Measurements from ENCODE around the gene MB21D2. TPM values are rescaled to one million over a fixed set of nuclear protein-coding genes. Genes with fewer than 3 reads are reported as not detected.

The MB21D2 gene
- total RNA-seq, 2 donors from 2014 or later = 3.7 to 5.9 TPM

DNA sequence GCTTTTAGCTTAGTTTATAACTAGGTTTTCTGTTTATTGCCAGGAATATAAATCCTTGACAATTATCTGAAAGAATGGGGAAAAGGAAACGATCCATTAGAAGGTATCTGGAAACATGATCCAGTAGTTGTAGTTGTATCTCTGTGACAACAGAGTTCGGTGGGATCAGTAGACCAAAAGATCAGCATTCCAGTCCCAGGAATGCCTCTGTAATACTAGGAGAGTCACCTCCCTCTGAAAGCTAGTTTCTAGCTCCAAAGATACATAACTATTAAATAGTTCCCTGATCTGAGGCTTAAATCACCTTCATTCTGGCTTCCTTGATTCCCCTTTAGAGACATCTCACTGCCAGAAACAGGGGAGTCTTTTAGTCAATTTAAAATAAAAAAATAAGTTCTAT is 34.1 kb downstream of the MB21D2 start:
- no peaks in the 10 kb centered on the region for H3K9me3 ChIP-seq
- TF ChIP-seq, protein P1, sequence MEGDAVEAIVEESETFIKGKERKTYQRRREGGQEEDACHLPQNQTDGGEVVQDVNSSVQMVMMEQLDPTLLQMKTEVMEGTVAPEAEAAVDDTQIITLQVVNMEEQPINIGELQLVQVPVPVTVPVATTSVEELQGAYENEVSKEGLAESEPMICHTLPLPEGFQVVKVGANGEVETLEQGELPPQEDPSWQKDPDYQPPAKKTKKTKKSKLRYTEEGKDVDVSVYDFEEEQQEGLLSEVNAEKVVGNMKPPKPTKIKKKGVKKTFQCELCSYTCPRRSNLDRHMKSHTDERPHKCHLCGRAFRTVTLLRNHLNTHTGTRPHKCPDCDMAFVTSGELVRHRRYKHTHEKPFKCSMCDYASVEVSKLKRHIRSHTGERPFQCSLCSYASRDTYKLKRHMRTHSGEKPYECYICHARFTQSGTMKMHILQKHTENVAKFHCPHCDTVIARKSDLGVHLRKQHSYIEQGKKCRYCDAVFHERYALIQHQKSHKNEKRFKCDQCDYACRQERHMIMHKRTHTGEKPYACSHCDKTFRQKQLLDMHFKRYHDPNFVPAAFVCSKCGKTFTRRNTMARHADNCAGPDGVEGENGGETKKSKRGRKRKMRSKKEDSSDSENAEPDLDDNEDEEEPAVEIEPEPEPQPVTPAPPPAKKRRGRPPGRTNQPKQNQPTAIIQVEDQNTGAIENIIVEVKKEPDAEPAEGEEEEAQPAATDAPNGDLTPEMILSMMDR (IDR thresholded peaks at IDR 0.05) = no peak
- H3K4me3 ChIP-seq = no peak overlapping the region
- no peaks in the 10 kb centered on the region for H3K27me3 ChIP-seq
- H3K36me3 ChIP-seq = no peaks in the 10 kb centered on the region
- no peak for DNase-seq (ENCODE audit: low spot score)
- H3K27ac ChIP-seq = no peak overlapping the region
- H3K4me1 ChIP-seq = peaks cover 0 to 9% of the 10 kb centered on the region in 2 donors

DNA sequence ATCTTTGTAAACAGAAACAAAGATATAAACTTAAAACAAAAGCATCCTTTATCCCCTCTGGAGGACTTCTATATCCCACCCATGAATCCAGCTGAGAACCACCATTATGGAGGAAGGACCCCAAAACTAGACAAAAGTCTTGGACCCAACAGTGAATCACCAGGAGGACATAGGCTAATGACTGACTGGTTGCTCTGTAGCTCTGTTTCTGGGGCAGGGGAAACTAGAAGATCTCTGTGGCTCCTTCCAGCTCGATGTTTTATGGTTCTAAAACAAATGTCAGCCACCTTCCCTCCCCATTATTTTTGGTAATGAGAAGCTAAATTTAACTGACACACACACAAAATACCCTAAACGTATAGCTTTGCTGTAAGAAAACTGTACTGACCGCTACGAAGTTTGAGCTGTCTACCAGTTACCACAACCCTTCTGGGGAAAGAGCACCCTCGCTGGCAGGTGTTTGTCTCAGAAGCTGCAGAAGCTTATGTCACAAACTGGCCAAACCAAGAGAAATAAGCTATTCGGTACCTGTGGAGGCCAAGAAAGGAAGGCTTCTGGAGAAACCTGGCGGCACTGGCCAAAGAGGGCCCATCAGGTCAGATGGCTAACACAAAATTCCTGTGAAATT is 36.4 kb downstream of the MB21D2 start:
- TF ChIP-seq, protein P1 (IDR thresholded peaks at IDR 0.05) = no peak
- H3K9me3 ChIP-seq = no peaks in the 10 kb centered on the region
- H3K27me3 ChIP-seq = no peaks in the 10 kb centered on the region
- H3K4me3 ChIP-seq = no peak overlapping the region
- no peaks in the 10 kb centered on the region for H3K36me3 ChIP-seq
- H3K27ac ChIP-seq = no peak overlapping the region
- no peak for DNase-seq (ENCODE audit: low spot score)
- H3K4me1 ChIP-seq = peaks cover 0 to 9% of the 10 kb centered on the region in 2 donors

DNA sequence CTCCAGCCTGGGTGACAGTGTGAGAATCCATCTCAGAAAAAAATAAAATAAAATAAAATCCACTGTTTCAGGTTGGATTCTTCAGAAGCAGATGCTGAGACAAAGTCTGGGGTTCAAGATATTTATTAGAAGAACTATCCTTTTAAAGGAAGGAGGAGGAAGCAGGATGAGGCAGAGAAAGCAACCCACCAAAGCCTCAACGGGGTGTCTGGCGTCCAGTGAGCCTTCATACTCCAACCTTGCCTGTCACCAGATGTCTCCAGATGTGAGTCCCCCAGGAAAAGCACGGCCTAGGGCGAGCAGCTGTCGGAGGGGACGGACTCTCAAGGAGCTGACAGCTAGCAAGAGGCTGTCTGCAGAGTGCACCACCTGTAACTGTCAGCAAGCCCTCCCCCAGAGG is 37.3 kb downstream of the MB21D2 start:
- DNase-seq (ENCODE audit: low spot score) = no peak
- Histone ChIP-seq H3K27me3 (no peaks in the 10 kb centered on the region), H3K36me3 (no peaks in the 10 kb centered on the region), H3K4me1 (peaks cover 0 to 9% of the 10 kb centered on the region in 2 donors), H3K27ac (no peak overlapping the region), H3K9me3 (no peaks in the 10 kb centered on the region), H3K4me3 (no peak overlapping the region)
- TF ChIP-seq, protein P1 (IDR thresholded peaks at IDR 0.05) = no peak

DNA sequence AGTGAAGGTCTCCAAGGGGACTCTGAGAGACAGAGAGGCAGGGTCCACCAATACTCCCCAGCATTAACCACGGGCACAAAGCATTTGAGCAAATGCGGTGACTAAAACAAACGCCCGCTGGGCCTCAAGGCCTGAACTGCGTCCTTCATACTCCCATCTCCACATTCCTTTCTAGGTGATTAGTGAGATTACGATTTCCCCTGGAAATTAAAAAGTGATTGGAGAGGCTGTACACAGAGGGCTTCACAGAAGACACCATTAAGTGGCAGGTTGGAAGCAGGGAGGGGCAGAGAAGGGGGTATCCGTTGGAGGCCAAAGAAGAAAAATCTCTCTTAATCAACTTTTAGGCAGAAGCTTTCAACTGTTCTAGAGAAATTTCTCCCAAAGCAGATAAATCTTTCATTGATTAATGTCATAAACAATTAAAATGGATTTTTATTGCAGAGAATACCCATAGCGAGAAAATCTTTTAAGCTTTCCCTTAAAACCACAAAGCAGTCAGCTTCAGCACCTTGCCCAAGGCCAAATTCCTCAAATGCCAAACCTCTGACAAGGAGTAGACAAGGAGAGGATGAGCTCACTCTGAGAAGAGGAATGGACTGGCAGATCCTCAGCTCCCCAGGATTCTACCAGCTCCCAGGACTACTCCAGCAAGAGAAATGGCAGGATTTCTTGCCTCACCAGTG is 38.2 kb downstream of the MB21D2 start:
- Histone ChIP-seq H3K27me3 (no peaks in the 10 kb centered on the region), H3K27ac (no peak overlapping the region)
- TF ChIP-seq, protein P1 (IDR thresholded peaks at IDR 0.05) = no peak

DNA sequence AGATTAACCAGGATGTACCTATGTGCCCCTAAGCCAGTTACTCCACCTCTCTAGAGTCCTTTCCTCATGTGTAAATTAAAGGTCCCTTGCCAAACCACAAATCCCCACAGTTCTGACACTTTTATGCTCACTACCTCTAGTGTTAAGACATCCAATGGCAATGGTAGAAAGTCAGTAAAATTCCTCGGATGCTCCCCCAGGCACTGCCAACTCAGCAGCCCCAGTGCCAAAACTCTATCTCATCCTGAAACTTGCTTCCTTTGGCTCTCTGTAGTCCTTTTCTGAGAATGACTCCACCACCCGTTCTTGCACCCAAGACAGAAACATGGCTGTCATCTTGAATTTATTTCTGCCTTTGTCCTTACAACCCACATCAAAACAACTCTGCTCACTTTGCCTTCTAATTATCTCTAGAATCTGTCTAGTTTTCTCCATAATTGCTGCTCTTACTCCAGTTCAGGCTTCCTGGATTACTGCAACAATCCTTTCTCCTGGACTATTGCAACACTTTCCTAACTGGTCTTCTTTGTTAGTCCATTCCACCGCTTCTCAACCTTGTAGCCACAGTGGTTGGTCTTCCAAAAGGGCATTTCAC is 41.6 kb downstream of the MB21D2 start:
- no peak for DNase-seq (ENCODE audit: low spot score)
- TF ChIP-seq, protein P1 (IDR thresholded peaks at IDR 0.05) = no peak
- Histone ChIP-seq H3K36me3 (no peaks in the 10 kb centered on the region), H3K27ac (no peak overlapping the region), H3K4me3 (no peak overlapping the region), H3K27me3 (no peaks in the 10 kb centered on the region), H3K9me3 (no peaks in the 10 kb centered on the region), H3K4me1 (peaks cover 0 to 9% of the 10 kb centered on the region in 2 donors)

More for the DNA sequence above, 38.2 kb downstream of the MB21D2 start:
- no peaks in the 10 kb centered on the region for H3K36me3 ChIP-seq
- H3K9me3 ChIP-seq = no peaks in the 10 kb centered on the region
- no peak for DNase-seq (ENCODE audit: low spot score)
- no peak overlapping the region for H3K4me3 ChIP-seq
- peaks cover 0 to 9% of the 10 kb centered on the region in 2 donors for H3K4me1 ChIP-seq
